Measurements from ENCODE around the gene FERD3L.
A peak's percentile ranks its signal among the peaks of the same experiment; 100 is the strongest.

FERD3L gene

GRCh38 chr7:19117091-19117869 lies 27.9 kb downstream of the FERD3L start, which contains the start of gene TWIST1:
TWIST1 (minus strand) TSS chr7:19117636; CDS start chr7:19117321, 315 bp downstream.
- DNase-seq (ENCODE audit: low read depth): peak; percentile 93

- DNase-seq (ENCODE audit: low read depth): no peak
Observed at GRCh38 chr7:19116121-19117090, 28.8 kb downstream of the FERD3L start.

GRCh38 chr7:19114551-19114855 lies 30.7 kb downstream of the FERD3L start:
- DNase-seq (ENCODE audit: low read depth): no peak

GRCh38 chr7:19113855-19114550 lies 31.2 kb downstream of the FERD3L start:
- no peak for DNase-seq (ENCODE audit: low read depth)

- no peak for DNase-seq (ENCODE audit: low read depth)
Observed at GRCh38 chr7:19113002-19113350, 32.2 kb downstream of the FERD3L start.

- no peak for DNase-seq (ENCODE audit: low read depth)
Observed at GRCh38 chr7:19112274-19113001, 32.8 kb downstream of the FERD3L start.

- DNase-seq (ENCODE audit: low read depth): no peak
Observed at GRCh38 chr7:19111474-19112273, 33.5 kb downstream of the FERD3L start.

GRCh38 chr7:19110776-19111175 lies 34.4 kb downstream of the FERD3L start:
- DNase-seq (ENCODE audit: low read depth): no peak

GRCh38 chr7:19110026-19110730 lies 35.0 kb downstream of the FERD3L start:
- no peak for DNase-seq (ENCODE audit: low read depth)

- no peak for DNase-seq (ENCODE audit: low read depth)
Observed at GRCh38 chr7:19109000-19109946, 35.9 kb downstream of the FERD3L start.

GRCh38 chr7:19107356-19108146 lies 37.7 kb downstream of the FERD3L start:
- DNase-seq (ENCODE audit: low read depth): no peak

- no peak for DNase-seq (ENCODE audit: low read depth)
Observed at GRCh38 chr7:19107081-19107355, 38.2 kb downstream of the FERD3L start.

- DNase-seq (ENCODE audit: low read depth): no peak
Observed at GRCh38 chr7:19106241-19107080, 38.8 kb downstream of the FERD3L start.

- DNase-seq (ENCODE audit: low read depth): no peak
Observed at GRCh38 chr7:19105546-19105945, 39.7 kb downstream of the FERD3L start.

GRCh38 chr7:19104811-19105210 lies 40.4 kb downstream of the FERD3L start:
- DNase-seq (ENCODE audit: low read depth): no peak

- no peak for DNase-seq (ENCODE audit: low read depth)
Observed at GRCh38 chr7:19102884-19103283, 42.3 kb downstream of the FERD3L start.

- DNase-seq (ENCODE audit: low read depth): no peak
Observed at GRCh38 chr7:19101909-19102308, 43.3 kb downstream of the FERD3L start.

- no peak for DNase-seq (ENCODE audit: low read depth)
Observed at GRCh38 chr7:19101472-19101871, 43.7 kb downstream of the FERD3L start.
